Left ventricle myocardium inferior (tissue), 1 donor: ENCODE measurements around the gene TMCC1. TPM values are rescaled to one million over a fixed set of nuclear protein-coding genes. Genes with fewer than 3 reads are reported as not detected.
A peak's percentile ranks its signal among the peaks of the same experiment; 100 is the strongest.

Experiments
- DNase-seq: peaks from one replicate; pipeline ENCODE4 v3.0.0-alpha.2; 2020
- H3K27ac ChIP-seq: fragments of 200-600 bp; replicated peaks from 2 replicates; pipeline ENCODE4 v1.8.0; 2021
- H3K27me3 ChIP-seq: fragments of 200-600 bp; 2 replicates; pipeline ENCODE4 v1.8.0; 2021; ENCODE audit warnings: low read depth
- H3K36me3 ChIP-seq: fragments of 200-600 bp; 2 replicates; pipeline ENCODE4 v1.8.0; 2021
- H3K4me1 ChIP-seq: fragments of 200-600 bp; 2 replicates; pipeline ENCODE4 v1.8.0; 2021
- H3K4me3 ChIP-seq: fragments of 200-600 bp; 2 replicates; pipeline ENCODE4 v1.8.0; 2021; ENCODE audit warnings: mild to moderate bottlenecking, moderate library complexity
- H3K9me3 ChIP-seq: fragments of 200-600 bp; replicated peaks from 2 replicates; pipeline ENCODE4 v1.8.0; 2021
- intact Hi-C: fragments of 100-400 bp; cut with micrococcal nuclease; formaldehyde crosslinking; loops from one replicate; pipeline ENCODE4 v1.11.0; 2022
- total RNA-seq: library from RNA; stranded (reverse); fragmentation: NEBNext Ultra II Directional; extraction: Animal tissue kit (Norgen Biotek cat#: 25700); gene quantifications from one replicate; pipeline ENCODE4 v1.2.1, GENCODE V29; 2021
- TF ChIP-seq, protein P1 (sequence below): fragments of 200-600 bp; IDR thresholded peaks from 2 replicates; pipeline ENCODE4 v1.8.0; 2021; ENCODE audit warnings: antibody characterized with exemption, mild to moderate bottlenecking, borderline replicate concordance
- donor health status: DM: no; HTN: yes; CAD: no; lungs with severe emphysema.

The TMCC1 gene
- total RNA-seq, 1 donor from 2014 or later: 28.3 TPM

- TF ChIP-seq, protein P1, sequence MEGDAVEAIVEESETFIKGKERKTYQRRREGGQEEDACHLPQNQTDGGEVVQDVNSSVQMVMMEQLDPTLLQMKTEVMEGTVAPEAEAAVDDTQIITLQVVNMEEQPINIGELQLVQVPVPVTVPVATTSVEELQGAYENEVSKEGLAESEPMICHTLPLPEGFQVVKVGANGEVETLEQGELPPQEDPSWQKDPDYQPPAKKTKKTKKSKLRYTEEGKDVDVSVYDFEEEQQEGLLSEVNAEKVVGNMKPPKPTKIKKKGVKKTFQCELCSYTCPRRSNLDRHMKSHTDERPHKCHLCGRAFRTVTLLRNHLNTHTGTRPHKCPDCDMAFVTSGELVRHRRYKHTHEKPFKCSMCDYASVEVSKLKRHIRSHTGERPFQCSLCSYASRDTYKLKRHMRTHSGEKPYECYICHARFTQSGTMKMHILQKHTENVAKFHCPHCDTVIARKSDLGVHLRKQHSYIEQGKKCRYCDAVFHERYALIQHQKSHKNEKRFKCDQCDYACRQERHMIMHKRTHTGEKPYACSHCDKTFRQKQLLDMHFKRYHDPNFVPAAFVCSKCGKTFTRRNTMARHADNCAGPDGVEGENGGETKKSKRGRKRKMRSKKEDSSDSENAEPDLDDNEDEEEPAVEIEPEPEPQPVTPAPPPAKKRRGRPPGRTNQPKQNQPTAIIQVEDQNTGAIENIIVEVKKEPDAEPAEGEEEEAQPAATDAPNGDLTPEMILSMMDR: no peak
- DNase-seq: no peak
- Histone ChIP-seq H3K4me3 (no peak overlapping the region), H3K4me1 (peaks cover 26% of the 10 kb centered on the region), H3K36me3 (no peaks in the 10 kb centered on the region), H3K27me3 (no peaks in the 10 kb centered on the region), H3K9me3 (no peaks in the 10 kb centered on the region), H3K27ac (peak overlapping the region; percentile 49)
- intact Hi-C loops: no loop called here
Observed at GRCh38 chr3:129854460-129854859, 39.1 kb downstream of the TMCC1 start.

DNA sequence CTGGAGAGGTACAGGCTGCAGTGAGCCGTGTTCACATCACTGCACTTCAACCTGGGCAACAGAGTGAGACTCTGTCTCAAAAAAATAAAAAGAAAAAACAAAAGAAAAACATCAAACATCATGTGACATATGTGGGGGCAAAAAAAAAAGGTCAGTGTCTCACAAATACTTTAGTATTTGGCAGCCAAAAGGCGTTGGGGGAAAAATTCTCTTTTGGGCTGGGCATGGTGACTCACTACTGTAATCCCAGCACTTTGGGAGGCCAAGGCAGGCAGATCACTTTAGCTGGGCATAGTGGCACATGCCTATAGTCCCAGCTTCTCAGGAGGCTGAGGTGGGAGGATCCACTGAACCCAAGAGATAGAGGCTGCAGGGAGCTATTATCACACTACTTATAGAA, 47.6 kb downstream of the TMCC1 start:
- TF ChIP-seq, protein P1: no peak
- Histone ChIP-seq H3K9me3 (peaks cover 10% of the 10 kb centered on the region), H3K27ac (no peak overlapping the region), H3K36me3 (peaks cover 5% of the 10 kb centered on the region), H3K27me3 (no peaks in the 10 kb centered on the region), H3K4me3 (no peak overlapping the region), H3K4me1 (peaks cover under 1% of the 10 kb centered on the region)
- intact Hi-C loops: no loop called here
- DNase-seq: no peak

DNA sequence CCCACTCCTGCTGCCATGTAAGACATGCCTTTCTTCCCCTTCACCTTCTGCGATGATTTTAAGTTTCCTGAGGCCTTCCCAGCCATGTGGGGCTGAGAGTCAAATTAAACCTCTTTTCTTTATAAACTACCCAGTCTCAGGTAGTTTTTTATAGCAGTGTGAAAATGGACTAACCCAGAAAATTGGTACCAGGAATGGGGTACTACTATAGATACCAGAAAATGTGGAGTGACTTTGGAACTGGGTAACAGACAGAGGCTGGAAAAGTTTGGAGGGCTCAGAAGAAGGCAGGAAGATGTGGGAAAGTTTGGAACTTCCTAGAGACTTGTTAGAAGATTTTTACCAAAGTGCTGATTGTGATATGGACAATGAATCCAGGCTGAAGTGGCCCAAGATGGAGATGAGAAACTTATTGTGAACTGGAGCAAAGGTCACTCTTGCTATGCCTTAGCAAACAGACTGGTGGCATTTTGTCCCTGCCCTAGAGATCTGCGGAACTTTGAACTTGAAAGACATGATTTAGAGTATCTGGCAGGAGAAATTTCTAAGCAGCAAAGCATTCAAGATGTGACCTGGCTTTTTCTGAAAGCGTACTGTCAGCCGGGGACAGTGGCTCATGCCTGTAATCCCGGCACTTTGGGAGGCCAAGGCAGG, 52.7 kb downstream of the TMCC1 start:
- H3K9me3 ChIP-seq: peaks cover 10% of the 10 kb centered on the region
- no peak overlapping the region for H3K27ac ChIP-seq
- peaks cover 20% of the 10 kb centered on the region for H3K4me1 ChIP-seq
- TF ChIP-seq, protein P1: no peak
- DNase-seq: no peak
- intact Hi-C loops: no loop called here
- peaks cover 5% of the 10 kb centered on the region for H3K36me3 ChIP-seq
- H3K4me3 ChIP-seq: no peak overlapping the region
- H3K27me3 ChIP-seq: no peaks in the 10 kb centered on the region

- H3K4me3 ChIP-seq: no peak overlapping the region
- intact Hi-C loops: no loop called here
- no peak overlapping the region for H3K27ac ChIP-seq
- no peak for DNase-seq
- peaks cover 7% of the 10 kb centered on the region for H3K9me3 ChIP-seq
- TF ChIP-seq, protein P1: no peak
- peaks cover 36% of the 10 kb centered on the region for H3K4me1 ChIP-seq
- H3K27me3 ChIP-seq: no peaks in the 10 kb centered on the region
- H3K36me3 ChIP-seq: peaks cover 4% of the 10 kb centered on the region
Observed at GRCh38 chr3:129838086-129838485, 55.4 kb downstream of the TMCC1 start.

- Histone ChIP-seq H3K4me3 (no peak overlapping the region), H3K27me3 (no peaks in the 10 kb centered on the region), H3K9me3 (no peaks in the 10 kb centered on the region), H3K4me1 (peaks cover 39% of the 10 kb centered on the region), H3K36me3 (no peaks in the 10 kb centered on the region), H3K27ac (no peak overlapping the region)
- TF ChIP-seq, protein P1: no peak
- DNase-seq: no peak
- intact Hi-C loops: no loop called here
Observed at GRCh38 chr3:129837065-129837642, 56.4 kb downstream of the TMCC1 start.
